Ovary (tissue), 3 donors: ENCODE results near the gene HEXD.

Experiments used
- POLR2A ChIP-seq: fragments of 450-650 bp; IDR thresholded peaks from one replicate; pipeline ENCODE4 v1.6.1; 2017; ENCODE audit warnings: antibody characterized with exemption, mild to moderate bottlenecking, moderate library complexity
- TF ChIP-seq, protein P1 (sequence below), 3 donors: fragments of 450-650 bp in 2 of 3; fragments of 200-600 bp in 1 of 3; IDR thresholded peaks; one replicate each; pipeline versions ENCODE4 v1.5.1 to v1.8.0; 2016 to 2022; ENCODE audit warnings: antibody characterized with exemption in 3 of 3, mild to moderate bottlenecking in 1 of 3
- donor health status: DM: no; HTN: no; CAD: no.

DNA sequence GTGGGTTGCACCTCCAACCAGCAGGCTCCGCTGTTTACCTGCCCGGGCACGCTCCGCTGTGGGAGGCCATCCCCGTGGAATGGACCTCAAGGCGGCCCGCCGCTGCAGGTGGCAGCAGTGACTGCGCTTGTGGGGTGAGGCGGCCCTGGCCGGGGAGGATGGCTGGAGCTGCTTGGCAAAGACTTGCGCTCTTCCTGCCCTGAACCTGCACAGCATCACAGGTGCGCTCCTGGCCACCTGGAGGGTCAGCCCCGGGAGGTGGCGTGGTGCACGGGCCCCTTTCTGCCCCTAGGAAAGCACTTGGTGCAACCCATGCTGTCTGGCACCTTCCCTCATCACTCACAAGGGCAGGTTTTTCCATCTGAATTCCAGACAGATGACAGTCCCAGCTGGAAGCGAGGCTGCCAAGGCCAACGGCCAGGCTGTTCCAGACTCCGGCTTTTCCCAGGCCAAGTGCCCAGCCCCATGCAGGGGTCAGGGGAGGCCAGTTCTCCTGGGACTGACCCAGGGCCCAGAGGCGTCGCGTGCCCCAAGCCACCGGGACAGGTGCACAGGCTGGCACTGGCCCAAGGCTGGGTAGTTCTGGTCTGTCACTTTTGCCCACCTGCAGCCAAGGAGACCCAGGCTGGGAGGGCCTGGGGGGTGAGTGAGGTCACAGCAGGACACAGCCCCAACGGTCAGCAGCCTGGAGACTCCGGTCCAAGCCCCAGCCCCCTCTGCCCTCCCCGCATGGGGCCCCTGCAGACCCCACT is 33.2 kb upstream of the HEXD start:
- TF ChIP-seq, protein P1, sequence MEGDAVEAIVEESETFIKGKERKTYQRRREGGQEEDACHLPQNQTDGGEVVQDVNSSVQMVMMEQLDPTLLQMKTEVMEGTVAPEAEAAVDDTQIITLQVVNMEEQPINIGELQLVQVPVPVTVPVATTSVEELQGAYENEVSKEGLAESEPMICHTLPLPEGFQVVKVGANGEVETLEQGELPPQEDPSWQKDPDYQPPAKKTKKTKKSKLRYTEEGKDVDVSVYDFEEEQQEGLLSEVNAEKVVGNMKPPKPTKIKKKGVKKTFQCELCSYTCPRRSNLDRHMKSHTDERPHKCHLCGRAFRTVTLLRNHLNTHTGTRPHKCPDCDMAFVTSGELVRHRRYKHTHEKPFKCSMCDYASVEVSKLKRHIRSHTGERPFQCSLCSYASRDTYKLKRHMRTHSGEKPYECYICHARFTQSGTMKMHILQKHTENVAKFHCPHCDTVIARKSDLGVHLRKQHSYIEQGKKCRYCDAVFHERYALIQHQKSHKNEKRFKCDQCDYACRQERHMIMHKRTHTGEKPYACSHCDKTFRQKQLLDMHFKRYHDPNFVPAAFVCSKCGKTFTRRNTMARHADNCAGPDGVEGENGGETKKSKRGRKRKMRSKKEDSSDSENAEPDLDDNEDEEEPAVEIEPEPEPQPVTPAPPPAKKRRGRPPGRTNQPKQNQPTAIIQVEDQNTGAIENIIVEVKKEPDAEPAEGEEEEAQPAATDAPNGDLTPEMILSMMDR (IDR thresholded peaks at IDR 0.05), result no peak
- no peak for TF ChIP-seq POLR2A
